ENCODE measurements around the gene STRN4. TPM values are rescaled to one million over a fixed set of nuclear protein-coding genes. Genes with fewer than 3 reads are reported as not detected.
"Not testable (repeated sequence)": the region's sequence is repeated elsewhere in the genome, so short reads cannot be mapped to it uniquely, and the experiment has no call there.

STRN4 gene
- total RNA-seq, 1 donor from 2014 or later, result 151 TPM

DNA sequence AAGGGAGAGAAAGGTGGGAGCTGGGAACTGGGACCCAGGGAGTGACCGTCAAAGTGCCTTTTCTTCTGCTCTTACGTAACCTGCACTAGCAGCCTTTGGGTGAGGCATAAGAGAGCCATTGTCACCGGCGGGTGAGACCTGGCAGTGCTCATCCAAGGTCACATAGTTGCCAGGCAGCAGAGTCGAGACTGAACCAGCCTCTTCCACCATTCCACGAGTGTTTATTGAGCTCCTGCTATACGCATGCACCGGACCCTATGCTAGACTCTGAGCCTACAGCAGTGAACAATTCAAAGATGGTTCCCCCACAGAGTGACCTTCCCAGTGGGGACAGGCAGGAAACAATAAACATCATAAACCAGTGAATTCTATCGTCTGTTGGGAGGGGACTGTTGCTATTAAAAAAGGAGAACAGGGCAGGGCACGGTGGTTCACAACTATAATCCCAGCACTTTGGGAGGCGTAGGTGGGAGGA is 18.6 kb upstream of the STRN4 start:
- Histone ChIP-seq H3K27me3 (no peaks in the 10 kb centered on the region), H3K27ac (no peak overlapping the region), H3K9me3 (no peaks in the 10 kb centered on the region), H3K36me3 (no peaks in the 10 kb centered on the region), H3K4me3 (no peak overlapping the region), H3K4me1 (no peaks in the 10 kb centered on the region)
- no peak for DNase-seq (ENCODE audit: low spot score in 2 of 2)
- TF ChIP-seq, protein P1, sequence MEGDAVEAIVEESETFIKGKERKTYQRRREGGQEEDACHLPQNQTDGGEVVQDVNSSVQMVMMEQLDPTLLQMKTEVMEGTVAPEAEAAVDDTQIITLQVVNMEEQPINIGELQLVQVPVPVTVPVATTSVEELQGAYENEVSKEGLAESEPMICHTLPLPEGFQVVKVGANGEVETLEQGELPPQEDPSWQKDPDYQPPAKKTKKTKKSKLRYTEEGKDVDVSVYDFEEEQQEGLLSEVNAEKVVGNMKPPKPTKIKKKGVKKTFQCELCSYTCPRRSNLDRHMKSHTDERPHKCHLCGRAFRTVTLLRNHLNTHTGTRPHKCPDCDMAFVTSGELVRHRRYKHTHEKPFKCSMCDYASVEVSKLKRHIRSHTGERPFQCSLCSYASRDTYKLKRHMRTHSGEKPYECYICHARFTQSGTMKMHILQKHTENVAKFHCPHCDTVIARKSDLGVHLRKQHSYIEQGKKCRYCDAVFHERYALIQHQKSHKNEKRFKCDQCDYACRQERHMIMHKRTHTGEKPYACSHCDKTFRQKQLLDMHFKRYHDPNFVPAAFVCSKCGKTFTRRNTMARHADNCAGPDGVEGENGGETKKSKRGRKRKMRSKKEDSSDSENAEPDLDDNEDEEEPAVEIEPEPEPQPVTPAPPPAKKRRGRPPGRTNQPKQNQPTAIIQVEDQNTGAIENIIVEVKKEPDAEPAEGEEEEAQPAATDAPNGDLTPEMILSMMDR (IDR thresholded peaks at IDR 0.05), result no peak
- intact Hi-C loops (cut with DNase I), result no loop called here

DNA sequence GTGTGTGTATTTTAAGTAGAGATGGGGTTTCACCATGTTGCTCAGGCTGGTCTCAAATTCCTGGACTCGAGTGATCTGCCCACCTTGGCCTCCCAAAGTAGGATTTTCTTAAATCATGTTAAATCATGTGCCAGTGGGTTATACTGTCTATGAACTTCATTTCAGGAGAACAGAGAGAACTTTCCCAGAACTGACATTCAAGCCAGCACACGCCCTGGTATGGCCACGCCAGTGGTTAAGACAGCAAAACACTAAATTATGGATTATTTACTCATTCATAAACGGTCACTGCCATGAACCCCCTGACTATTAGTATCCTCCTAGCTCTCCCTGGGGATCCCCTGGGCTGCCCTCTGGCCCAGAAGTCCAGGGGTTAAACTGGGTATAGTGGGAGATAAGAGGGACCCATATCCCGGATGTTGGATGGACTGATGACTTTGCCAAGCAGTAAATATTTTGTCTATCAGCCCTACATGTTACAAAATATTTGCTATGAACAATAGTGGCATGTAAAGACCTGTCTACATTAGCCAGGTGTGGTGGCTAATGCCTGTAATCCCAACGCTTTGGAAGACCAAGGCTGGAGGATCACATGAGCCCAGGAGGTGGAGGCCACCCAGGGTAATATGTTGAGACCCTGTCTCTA is 16.1 kb upstream of the STRN4 start:
- intact Hi-C loops (cut with DNase I), result no loop called here
- Histone ChIP-seq H3K9me3 (no peaks in the 10 kb centered on the region), H3K4me1 (no peaks in the 10 kb centered on the region), H3K27ac (no peak overlapping the region), H3K27me3 (no peaks in the 10 kb centered on the region), H3K4me3 (no peak overlapping the region), H3K36me3 (no peaks in the 10 kb centered on the region)
- no peak for DNase-seq (ENCODE audit: low spot score in 2 of 2)
- TF ChIP-seq, protein P1 (IDR thresholded peaks at IDR 0.05), result no peak

DNA sequence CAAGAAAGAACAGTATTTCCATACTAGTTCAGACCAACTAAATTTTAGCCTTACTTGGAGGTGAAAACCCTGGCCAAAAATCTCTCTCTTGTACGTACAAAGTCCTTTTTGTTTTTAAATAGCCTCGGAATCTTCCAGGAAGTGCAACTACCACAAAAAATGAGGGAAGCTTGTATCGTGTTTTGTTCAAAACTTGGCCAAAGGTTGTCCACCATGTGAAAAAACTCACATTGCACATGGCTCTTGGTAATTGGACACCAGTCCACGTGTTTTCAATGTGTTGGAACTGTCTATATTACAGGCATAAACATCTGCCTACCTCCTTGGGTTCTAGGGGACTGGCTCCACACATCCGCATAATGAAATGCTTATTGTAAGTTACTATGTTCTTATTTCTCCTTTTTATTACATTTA is 15.2 kb upstream of the STRN4 start:
- H3K27ac ChIP-seq, result no peak overlapping the region
- no peak overlapping the region for H3K4me3 ChIP-seq
- DNase-seq (ENCODE audit: low spot score in 2 of 2), result no peak
- H3K36me3 ChIP-seq, result peaks cover 2 to 6% of the 10 kb centered on the region in 2 donors
- H3K4me1 ChIP-seq, result no peaks in the 10 kb centered on the region
- no peaks in the 10 kb centered on the region for H3K27me3 ChIP-seq
- intact Hi-C loops (cut with DNase I), result no loop called here
- no peaks in the 10 kb centered on the region for H3K9me3 ChIP-seq
- TF ChIP-seq, protein P1 (IDR thresholded peaks at IDR 0.05), result no peak

DNA sequence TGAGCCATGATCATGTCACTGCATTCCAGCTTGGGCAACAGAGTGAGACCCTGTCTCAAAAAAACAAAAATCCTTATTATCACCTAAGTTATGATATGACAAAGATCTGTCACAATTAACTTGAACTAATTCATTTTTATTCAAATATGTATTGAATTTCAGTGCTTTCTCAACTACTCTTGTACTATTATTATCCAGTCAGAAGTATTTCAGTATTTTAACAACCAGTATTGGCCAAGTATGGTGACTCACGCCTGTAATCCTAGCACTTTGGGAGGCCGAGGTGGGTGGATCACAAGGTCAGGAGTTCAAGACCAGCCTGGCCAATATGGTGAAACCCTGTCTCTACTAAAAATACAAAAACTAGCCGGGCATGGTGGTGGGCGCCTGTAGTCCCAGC is 14.6 kb upstream of the STRN4 start:
- H3K27ac ChIP-seq; H3K36me3 ChIP-seq; H3K4me1 ChIP-seq; H3K9me3 ChIP-seq; H3K4me3 ChIP-seq; H3K27me3 ChIP-seq; intact Hi-C loops (cut with DNase I); DNase-seq (ENCODE audit: low spot score in 2 of 2): not testable (repeated sequence)

DNA sequence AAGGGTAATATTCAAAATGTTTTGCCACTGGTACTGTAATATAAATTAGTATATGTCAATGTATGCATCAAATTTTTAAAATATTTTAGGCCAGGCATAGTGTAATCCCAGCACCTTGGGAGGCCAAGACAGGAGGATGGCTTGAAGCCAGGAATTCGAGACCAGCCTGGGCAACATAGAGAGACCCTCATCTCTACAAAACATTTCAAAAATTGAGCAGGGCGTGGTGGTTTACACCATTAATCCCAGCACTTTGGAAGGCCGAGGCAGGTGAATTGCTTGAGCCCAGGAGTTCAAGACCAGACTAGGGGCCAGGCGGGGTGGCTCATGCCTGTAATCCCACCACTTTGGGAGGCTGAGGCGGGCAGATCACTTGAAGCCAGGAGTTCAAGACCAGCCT is 14.1 kb upstream of the STRN4 start:
- Histone ChIP-seq H3K27me3 (no peaks in the 10 kb centered on the region), H3K36me3 (peaks cover 7 to 9% of the 10 kb centered on the region in 2 donors), H3K4me3 (no peak overlapping the region), H3K4me1 (no peaks in the 10 kb centered on the region), H3K27ac (no peak overlapping the region), H3K9me3 (no peaks in the 10 kb centered on the region)
- intact Hi-C loops (cut with DNase I), result no loop called here
- TF ChIP-seq, protein P1 (IDR thresholded peaks at IDR 0.05), result no peak
- DNase-seq (ENCODE audit: low spot score in 2 of 2), result no peak

DNA sequence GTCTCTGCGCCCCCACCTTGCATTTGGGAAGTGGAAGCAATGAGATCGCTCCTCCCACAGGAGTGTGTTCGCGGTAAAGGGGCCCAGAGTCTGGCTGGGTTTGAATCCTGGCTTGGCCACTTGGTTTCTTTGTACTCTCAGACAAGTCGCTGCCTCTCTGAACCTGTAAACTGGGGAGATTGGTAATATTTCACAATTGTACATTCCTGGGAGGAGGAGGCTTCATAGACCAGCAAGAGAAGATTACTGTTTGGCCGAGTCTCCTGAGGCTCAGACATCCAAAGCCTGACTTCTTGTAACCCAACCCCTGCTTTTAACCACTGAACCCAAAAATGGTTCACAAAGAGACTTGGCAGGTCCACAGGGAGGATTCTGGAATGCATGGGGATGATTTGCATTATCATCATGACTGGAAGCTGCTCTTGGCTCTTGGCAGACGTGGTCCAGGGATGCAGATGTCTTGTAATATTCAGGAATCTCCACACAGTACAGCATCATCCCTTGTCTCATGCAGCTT is 13.6 kb upstream of the STRN4 start:
- intact Hi-C loops (cut with DNase I), result loop anchor here (5.0 kb wide), 1 partner anchor 232 kb away; no protein-coding TSS in a partner anchor
- no peak overlapping the region for H3K27ac ChIP-seq

More for the DNA sequence above, 13.6 kb upstream of the STRN4 start:
- Histone ChIP-seq H3K36me3 (peaks cover 7 to 9% of the 10 kb centered on the region in 2 donors), H3K4me1 (no peaks in the 10 kb centered on the region), H3K27me3 (no peaks in the 10 kb centered on the region), H3K9me3 (no peaks in the 10 kb centered on the region), H3K4me3 (no peak overlapping the region)
- peak in 1 of 2 donors; percentile 73 for DNase-seq (ENCODE audit: low spot score in 2 of 2)
- TF ChIP-seq, protein P1 (IDR thresholded peaks at IDR 0.05), result no peak
